BLaER1 (cell line): Measurements from ENCODE around the gene ACAP3.

Experiments used
- H3K27ac ChIP-seq: shearing (Covaris generic); formaldehyde crosslinking; 2 replicates; pipeline ENCODE4 v1.8.1; 2022
- H3K27me3 ChIP-seq: shearing (Covaris generic); formaldehyde crosslinking; 2 replicates; pipeline ENCODE4 v1.8.1; 2022
- H3K36me3 ChIP-seq: shearing (Covaris generic); formaldehyde crosslinking; 2 replicates; pipeline ENCODE4 v1.8.1; 2022
- H3K4me1 ChIP-seq: shearing (Covaris generic); formaldehyde crosslinking; 2 replicates; pipeline ENCODE4 v1.8.1; 2022
- H3K4me2 ChIP-seq: shearing (Covaris generic); formaldehyde crosslinking; 2 replicates; pipeline ENCODE4 v1.8.1; 2022
- H3K4me3 ChIP-seq: shearing (Covaris generic); formaldehyde crosslinking; 2 replicates; pipeline ENCODE4 v1.8.1; 2022
- H3K9ac ChIP-seq: shearing (Covaris generic); formaldehyde crosslinking; 2 replicates; pipeline ENCODE4 v1.8.1; 2022
- H3K9me3 ChIP-seq: shearing (Covaris generic); formaldehyde crosslinking; 2 replicates; pipeline ENCODE4 v1.8.1; 2022
- H4K20me1 ChIP-seq: shearing (Covaris generic); formaldehyde crosslinking; 2 replicates; pipeline ENCODE4 v1.8.1; 2022
- Cebpa-rat ChIP-seq: shearing (Covaris generic); IDR thresholded peaks from 2 replicates; pipeline ENCODE4 v1.8.1; 2022

The ACAP3 gene

DNA sequence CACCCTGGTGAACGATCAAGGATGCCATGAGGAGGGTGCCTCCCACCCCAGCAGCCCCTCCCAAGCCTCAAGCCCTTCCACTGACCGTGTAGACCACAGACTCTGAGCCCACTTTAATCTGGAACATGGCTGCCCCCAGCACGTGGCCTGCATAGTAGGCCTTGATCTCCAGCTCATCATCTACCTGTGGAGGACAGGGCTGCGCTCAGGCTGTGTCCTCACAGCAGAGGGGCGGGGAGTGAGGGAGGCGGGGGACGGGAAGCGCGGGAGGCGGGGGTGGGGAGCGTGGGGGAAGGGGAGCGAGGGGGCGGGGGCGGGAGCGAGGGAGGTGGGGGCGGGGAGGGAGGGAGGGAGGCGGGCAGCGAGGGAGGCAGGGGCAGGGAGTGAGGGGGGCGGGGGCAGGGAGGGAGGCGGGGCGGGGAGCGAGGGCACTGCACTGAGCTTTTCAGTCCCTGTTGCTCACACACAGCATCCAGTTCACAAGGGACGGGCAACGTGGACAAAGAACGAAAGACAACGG is 7.8 kb upstream of the ACAP3 start:
- H3K9ac ChIP-seq = no peak overlapping the region
- no peak for TF ChIP-seq Cebpa-rat
- H3K27me3 ChIP-seq = no peaks in the 10 kb centered on the region
- H3K27ac ChIP-seq = no peak overlapping the region
- H3K4me2 ChIP-seq = no peak overlapping the region
- H4K20me1 ChIP-seq = peaks cover 94% of the 10 kb centered on the region
- peaks cover 96% of the 10 kb centered on the region for H3K36me3 ChIP-seq
- peaks cover 5% of the 10 kb centered on the region for H3K4me1 ChIP-seq
- H3K4me3 ChIP-seq = no peak overlapping the region
- no peaks in the 10 kb centered on the region for H3K9me3 ChIP-seq

DNA sequence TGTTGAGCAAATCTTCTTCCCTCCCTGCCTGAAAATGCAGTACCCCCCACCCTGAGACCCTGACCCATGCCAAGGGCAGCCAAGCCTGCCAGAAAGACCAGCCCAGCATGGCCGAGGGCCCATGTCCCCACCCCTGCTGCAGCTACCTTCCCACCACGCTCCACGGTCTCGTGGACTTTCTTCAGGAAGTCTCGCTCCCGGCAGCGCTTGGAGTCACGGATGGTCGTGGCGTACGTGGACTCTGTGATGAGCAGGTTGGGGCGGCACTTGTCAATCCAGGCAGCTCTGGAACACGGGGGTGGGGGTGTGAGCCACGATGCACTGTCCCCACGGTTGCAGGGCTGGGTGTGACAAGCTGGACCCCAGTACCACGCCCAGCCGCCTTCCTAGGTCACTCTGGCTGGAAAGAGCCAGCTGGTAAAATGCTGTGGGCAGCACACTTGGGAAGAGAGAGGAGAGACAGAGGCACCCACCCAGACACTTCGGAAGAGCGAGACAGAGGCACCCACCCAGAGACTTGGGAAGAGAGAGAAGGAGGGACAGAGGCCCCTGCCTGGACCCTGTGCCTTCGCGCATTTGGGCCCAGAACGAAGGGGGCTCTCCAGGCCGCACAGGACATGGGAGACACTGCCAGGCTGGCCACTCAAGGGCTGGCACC is 7.1 kb upstream of the ACAP3 start:
- Histone ChIP-seq H3K4me1 (peaks cover 6% of the 10 kb centered on the region), H4K20me1 (peaks cover 94% of the 10 kb centered on the region), H3K9ac (no peak overlapping the region), H3K27ac (no peak overlapping the region), H3K4me2 (no peak overlapping the region), H3K9me3 (no peaks in the 10 kb centered on the region), H3K36me3 (peaks cover 96% of the 10 kb centered on the region), H3K27me3 (no peaks in the 10 kb centered on the region), H3K4me3 (no peak overlapping the region)
- no peak for TF ChIP-seq Cebpa-rat

DNA sequence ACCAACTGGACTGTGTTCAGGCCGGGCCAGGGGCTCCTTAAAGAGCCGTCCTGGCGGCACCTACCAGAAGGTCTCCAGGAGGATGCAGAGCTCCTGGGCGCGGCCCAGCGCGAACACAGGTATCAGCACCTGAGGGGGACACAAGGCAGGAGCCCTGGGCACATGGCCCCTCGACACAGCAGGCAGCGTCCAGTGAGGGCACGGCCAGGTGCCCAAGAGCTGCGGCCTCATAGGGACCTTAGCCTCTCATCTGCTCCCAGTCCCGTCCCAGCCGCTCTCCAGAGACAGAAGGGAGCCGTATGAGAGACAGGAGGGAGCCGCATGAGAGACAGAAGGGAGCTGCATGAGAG is 6.5 kb upstream of the ACAP3 start:
- H3K27ac ChIP-seq = no peak overlapping the region

DNA sequence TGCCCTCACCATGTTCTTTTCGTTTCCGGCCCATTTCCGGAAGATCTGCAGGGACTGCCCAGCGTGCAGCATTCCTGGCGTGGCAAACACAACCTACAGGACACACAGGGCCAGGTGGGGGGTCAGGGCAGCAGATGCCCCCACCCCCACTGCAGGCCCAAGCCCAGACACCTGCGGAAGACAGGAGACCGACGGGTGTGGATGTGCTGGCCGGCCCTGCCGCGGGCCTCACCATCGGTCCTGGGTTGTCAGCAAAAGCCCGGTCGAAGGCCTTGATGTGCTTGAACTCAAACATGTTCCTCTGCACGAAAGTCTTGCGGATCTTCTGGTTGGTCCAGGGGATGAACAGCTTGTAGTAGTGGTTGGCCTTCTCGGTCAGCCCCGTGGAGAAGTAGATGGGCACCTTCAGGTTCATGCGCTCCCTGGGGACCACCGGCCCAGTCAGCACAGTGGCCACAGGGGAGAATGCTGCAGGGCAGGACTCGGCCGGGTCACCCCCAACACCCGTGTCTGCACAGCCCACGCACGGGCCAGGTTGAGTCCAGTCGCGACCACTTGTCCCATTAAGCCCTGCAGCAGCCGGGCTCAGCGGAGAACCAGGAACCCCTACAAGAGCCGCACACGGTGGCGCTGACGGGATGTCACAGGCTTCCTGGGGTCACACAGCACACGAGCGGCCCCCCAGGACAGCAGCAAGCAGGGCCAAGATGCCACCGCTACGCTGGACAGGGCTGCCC is 5.9 kb upstream of the ACAP3 start:
- no peaks in the 10 kb centered on the region for H3K9me3 ChIP-seq
- H3K9ac ChIP-seq = no peak overlapping the region
- H4K20me1 ChIP-seq = peaks cover 93% of the 10 kb centered on the region
- H3K27ac ChIP-seq = no peak overlapping the region
- peaks cover 14% of the 10 kb centered on the region for H3K4me1 ChIP-seq
- no peak overlapping the region for H3K4me2 ChIP-seq
- H3K36me3 ChIP-seq = peaks cover 89% of the 10 kb centered on the region
- H3K27me3 ChIP-seq = no peaks in the 10 kb centered on the region
- TF ChIP-seq Cebpa-rat = no peak
- no peak overlapping the region for H3K4me3 ChIP-seq

More for the DNA sequence above, 6.5 kb upstream of the ACAP3 start:
- no peak overlapping the region for H3K9ac ChIP-seq
- H3K27me3 ChIP-seq = no peaks in the 10 kb centered on the region
- TF ChIP-seq Cebpa-rat = no peak
- no peak overlapping the region for H3K4me3 ChIP-seq
- peaks cover 94% of the 10 kb centered on the region for H3K36me3 ChIP-seq
- H3K9me3 ChIP-seq = no peaks in the 10 kb centered on the region
- peaks cover 12% of the 10 kb centered on the region for H3K4me1 ChIP-seq
- no peak overlapping the region for H3K4me2 ChIP-seq
- peaks cover 94% of the 10 kb centered on the region for H4K20me1 ChIP-seq

DNA sequence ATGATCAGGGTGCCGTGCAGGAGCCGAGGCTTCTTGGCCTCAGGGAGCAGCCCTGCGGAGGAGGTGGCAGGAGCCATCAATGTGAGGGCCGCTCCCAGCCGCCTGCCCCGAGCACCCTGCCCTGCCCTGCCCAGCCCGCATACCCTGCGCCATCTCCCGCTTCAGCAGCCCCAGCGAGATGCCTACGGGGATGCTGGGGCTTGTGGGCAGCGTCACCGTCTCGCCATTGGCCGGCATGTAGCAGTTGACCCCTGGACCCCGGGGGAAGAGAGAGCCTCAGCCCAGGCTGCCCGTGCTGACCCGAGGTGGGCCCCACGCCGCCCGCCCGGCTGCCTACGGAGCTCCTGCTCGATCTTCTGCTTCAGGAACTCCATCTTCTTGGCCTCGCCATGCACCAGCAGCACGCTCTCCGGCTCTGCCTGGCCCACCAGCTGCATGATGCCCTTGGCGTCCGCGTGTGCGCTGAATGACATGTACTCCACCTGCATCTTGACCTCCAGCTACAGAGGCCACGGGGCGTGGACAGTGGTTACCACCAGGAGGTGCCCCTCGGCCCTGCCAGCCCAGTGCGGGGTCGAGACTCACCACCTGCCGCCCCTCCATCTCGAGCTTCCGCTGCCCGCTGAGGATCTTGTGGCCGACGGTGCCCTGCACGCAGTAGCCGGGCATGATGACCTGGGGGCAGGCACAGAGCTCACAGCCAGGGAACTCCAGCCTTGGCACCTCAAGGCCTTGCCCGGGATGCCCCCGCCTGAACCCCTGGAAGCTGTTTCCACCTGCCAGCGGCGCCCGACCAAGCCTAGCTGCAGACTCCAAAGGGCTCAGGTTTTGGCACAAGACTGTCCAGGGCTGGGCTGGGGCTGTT is 5.0 kb upstream of the ACAP3 start:
- Histone ChIP-seq H4K20me1 (peaks cover 83% of the 10 kb centered on the region), H3K4me1 (peaks cover 14% of the 10 kb centered on the region), H3K9ac (no peak overlapping the region), H3K36me3 (peaks cover 79% of the 10 kb centered on the region), H3K4me3 (no peak overlapping the region), H3K4me2 (no peak overlapping the region), H3K27me3 (no peaks in the 10 kb centered on the region), H3K9me3 (no peaks in the 10 kb centered on the region), H3K27ac (no peak overlapping the region)
- TF ChIP-seq Cebpa-rat = no peak

DNA sequence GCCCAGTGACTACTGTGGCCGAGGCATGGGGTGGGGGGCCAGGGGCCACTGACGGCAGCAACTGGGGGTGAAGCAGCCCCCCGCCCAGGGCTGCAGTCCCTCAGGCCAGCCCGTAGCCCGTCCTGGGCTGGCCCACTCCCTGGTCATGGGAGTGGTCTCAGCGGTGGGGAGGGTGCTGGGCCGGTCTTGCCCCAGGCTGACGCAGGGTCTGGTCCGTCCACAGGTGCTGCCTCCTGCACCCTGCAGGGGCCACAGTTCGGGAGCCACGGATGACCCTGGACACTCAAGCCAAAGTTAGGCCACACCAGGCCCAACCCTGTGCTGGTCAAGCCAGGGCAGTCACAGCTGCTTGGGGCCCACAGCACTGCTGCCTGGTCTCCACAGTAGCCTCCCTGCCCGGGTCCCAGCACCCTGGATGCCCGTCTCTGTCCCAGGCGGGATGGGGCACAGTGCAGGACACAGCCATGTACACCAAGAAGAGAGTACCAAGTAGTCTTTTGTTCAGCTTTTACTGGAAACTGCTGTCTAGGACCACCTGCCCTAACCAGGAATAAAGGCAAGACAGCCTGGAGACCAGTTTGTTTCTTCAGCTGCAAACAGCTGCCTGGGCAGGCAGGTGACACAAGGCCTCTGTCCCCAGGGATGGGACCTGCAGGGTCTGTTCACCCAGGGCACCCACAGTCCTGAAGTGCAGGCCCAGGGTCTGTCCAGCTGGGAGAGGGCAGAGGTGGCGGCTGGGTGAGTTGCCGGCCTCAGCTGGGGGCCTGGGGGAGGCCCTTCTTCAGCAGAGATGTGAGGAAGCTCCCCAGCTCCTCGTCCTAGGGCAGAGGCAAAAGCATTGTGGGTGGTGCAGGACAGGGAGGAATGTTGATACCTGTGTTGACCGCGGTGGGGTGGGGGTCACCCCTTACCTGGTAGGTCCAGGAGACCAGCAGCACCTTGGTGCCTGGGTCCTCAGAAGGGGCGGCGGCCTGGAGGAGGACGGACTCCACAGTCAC is 3.7 kb upstream of the ACAP3 start:
- TF ChIP-seq Cebpa-rat = no peak
- Histone ChIP-seq H3K27ac (no peak overlapping the region), H3K4me3 (no peak overlapping the region), H4K20me1 (peaks cover 82% of the 10 kb centered on the region), H3K4me1 (peaks cover 22% of the 10 kb centered on the region), H3K4me2 (no peak overlapping the region), H3K9ac (no peak overlapping the region), H3K9me3 (no peaks in the 10 kb centered on the region), H3K36me3 (peaks cover 68% of the 10 kb centered on the region), H3K27me3 (no peaks in the 10 kb centered on the region)

DNA sequence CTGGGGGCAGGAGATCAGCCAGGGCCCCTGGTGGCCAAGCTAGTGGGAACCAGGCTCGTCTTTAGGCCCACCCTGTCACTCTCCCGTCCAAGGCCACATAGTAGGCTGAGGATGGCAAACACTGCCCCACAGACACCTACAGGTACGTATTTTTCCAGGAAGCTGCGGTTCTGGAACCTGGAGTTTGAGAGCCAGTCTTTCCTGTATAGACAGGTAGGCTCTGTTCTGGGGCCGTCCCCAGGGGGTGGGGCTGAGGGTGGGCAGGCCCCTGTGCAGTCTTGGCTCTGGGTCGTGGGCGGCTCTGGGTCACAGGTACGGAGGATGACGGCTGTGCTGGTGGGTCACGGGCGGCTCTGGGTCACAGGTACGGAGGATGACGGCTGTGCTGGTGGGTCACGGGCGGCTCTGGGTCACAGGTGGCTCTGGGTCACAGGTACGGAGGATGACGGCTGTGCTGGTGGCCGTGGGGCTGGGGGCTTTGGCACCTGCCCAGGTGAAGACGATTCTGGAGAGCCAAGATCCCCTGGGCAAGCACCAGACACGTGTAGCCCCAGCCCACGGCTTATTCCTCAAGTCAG is 2.8 kb upstream of the ACAP3 start:
- Histone ChIP-seq H3K9me3 (no peaks in the 10 kb centered on the region), H3K27me3 (no peaks in the 10 kb centered on the region), H3K9ac (no peak overlapping the region), H3K36me3 (peaks cover 60% of the 10 kb centered on the region), H3K27ac (no peak overlapping the region), H3K4me3 (no peak overlapping the region), H3K4me1 (peaks cover 30% of the 10 kb centered on the region), H4K20me1 (peaks cover 84% of the 10 kb centered on the region), H3K4me2 (0 out of 2 replicates have a peak overlapping the region, but pooled peaks have one; percentile 99)
- TF ChIP-seq Cebpa-rat = no peak

DNA sequence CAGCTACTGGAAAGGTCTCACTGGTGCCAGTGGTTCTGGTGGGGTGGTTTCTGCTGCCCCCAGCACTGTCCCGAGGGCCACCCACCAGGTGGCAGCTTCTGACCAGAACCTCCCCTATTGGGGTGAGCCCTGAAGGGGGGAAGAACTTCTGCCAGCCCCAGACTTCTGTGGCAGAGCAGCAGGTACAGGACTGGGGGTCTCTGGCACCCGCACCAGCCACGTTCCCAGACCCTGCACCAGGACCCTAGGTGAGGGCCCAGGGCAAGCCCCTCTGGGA is 2.3 kb upstream of the ACAP3 start:
- Histone ChIP-seq H3K4me1 (peaks cover 35% of the 10 kb centered on the region), H3K27ac (no peak overlapping the region), H3K9me3 (no peaks in the 10 kb centered on the region), H4K20me1 (peaks cover 85% of the 10 kb centered on the region), H3K4me2 (peak overlapping the region; percentile 99), H3K36me3 (peaks cover 56% of the 10 kb centered on the region), H3K4me3 (0 out of 2 replicates have a peak overlapping the region, but pooled peaks have one; percentile 97), H3K27me3 (no peaks in the 10 kb centered on the region), H3K9ac (peak overlapping the region; percentile 93; the same call in 1 of the 2 replicates)
- no peak for TF ChIP-seq Cebpa-rat
